DOHH2 (cell line): ENCODE data around the gene RUNDC3A.

Experiments used
- H3F3A ChIP-seq: fragments of 200-600 bp; sonication (generic), shearing (Covaris generic); 2 replicates; pipeline ENCODE4 v1.6.0; 2016; ENCODE audit warnings: antibody characterized with exemption, mild to moderate bottlenecking; ENCODE audit not compliant: control insufficient read depth, insufficient read depth
- H3K27ac ChIP-seq: fragments of 200-600 bp; sonication (generic); 2 replicates; pipeline ENCODE4 v1.5.1; 2014; ENCODE audit warnings: low read depth, mild to moderate bottlenecking, low read length, moderate library complexity
- H3K27me3 ChIP-seq: fragments of 200-600 bp; sonication (generic); 2 replicates; pipeline ENCODE4 v1.6.1; 2014; ENCODE audit warnings: mild to moderate bottlenecking, low read length, mixed read lengths; ENCODE audit not compliant: control insufficient read depth
- H3K36me3 ChIP-seq: fragments of 200-600 bp; sonication (generic); 2 replicates; pipeline ENCODE4 v1.6.1; 2014; ENCODE audit warnings: mild to moderate bottlenecking, low read length, moderate library complexity, mixed read lengths; ENCODE audit not compliant: control insufficient read depth
- H3K4me1 ChIP-seq: fragments of 200-600 bp; sonication (generic); 2 replicates; pipeline ENCODE4 v1.6.1; 2014; ENCODE audit warnings: mild to moderate bottlenecking, low read length, mixed read lengths; ENCODE audit not compliant: control insufficient read depth
- H3K4me2 ChIP-seq: fragments of 200-600 bp; sonication (generic); 2 replicates; pipeline ENCODE4 v1.6.0; 2014; ENCODE audit warnings: mild to moderate bottlenecking, low read length, moderate library complexity
- H3K4me3 ChIP-seq: fragments of 200-600 bp; sonication (generic); 2 replicates; pipeline ENCODE4 v1.5.1; 2014; ENCODE audit warnings: mild to moderate bottlenecking, low read length, mixed read lengths
- H3K79me2 ChIP-seq: fragments of 200-600 bp; sonication (generic); 2 replicates; pipeline ENCODE4 v1.6.1; 2014; ENCODE audit warnings: mild to moderate bottlenecking, low read length, mixed read lengths; ENCODE audit not compliant: control insufficient read depth
- H3K9me2 ChIP-seq: fragments of 200-600 bp; sonication (generic); replicated peaks from 2 replicates; pipeline ENCODE4 v1.6.1; 2014; ENCODE audit warnings: mild to moderate bottlenecking, low read length, mixed read lengths; ENCODE audit not compliant: control insufficient read depth
- H3K9me3 ChIP-seq: fragments of 200-600 bp; sonication (generic); 2 replicates; pipeline ENCODE4 v1.6.1; 2014; ENCODE audit warnings: antibody characterized with exemption, low read length, mixed read lengths; ENCODE audit not compliant: control insufficient read depth, insufficient read depth
- H4K20me1 ChIP-seq: fragments of 200-600 bp; sonication (generic); 2 replicates; pipeline ENCODE4 v1.6.0; 2014; ENCODE audit warnings: low read depth, mild to moderate bottlenecking, antibody characterized with exemption, low read length, moderate library complexity; ENCODE audit not compliant: control insufficient read depth, insufficient read depth
- EZH2phosphoT487 ChIP-seq: fragments of 200-600 bp; sonication (generic); IDR thresholded peaks from 2 replicates; pipeline ENCODE4 v1.6.1; 2017; ENCODE audit warnings: borderline replicate concordance, mild to moderate bottlenecking, antibody characterized with exemption, low read length, moderate library complexity, mixed read lengths
- TF ChIP-seq, protein P1 (sequence below): fragments of 200-600 bp; sonication (generic); IDR thresholded peaks from one replicate; pipeline ENCODE4 v1.5.1; 2014; ENCODE audit warnings: antibody characterized with exemption, mild to moderate bottlenecking, low read depth, low read length; ENCODE audit not compliant: poor library complexity, severe bottlenecking

RUNDC3A gene

DNA sequence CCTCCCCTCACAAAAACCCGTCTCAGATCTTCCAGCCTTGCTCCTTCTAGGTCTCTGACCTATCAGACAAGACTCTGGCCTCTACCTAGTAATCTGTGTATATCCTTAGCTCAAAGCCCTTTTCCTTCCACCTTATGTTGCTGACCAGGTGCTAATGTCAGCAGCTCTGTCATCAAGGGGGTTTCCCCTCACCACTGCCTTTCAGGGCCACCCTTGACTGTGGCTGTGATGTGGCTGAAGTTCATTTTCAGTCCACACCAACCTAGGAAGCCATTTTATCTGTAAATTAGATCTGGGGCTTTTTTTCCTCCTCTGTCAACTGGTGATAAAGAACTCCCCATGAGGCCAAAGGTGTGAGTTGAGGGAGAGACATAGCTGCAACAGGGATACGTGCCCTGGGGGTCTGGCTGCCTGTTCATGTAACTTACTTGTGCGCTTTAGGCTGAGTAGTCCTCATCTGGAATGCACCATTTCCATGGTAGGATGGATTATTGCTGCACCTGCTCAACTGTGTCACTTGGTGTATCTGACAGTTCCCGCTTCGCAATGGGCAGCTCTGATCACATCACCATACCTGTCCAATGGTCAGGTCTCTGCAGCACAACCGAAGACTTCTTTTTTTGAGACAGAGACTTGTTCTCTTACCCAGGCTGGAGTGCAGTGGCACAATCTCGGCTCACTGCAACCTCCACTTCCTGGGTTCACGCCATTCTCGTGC is 14.7 kb upstream of the RUNDC3A start:
- Histone ChIP-seq H3K27me3 (peaks cover 15% of the 10 kb centered on the region), H3F3A (peaks cover 3% of the 10 kb centered on the region; the same call in 1 of the 2 replicates), H3K9me2 (no peaks in the 10 kb centered on the region), H3K4me3 (no peak overlapping the region), H3K4me1 (peaks cover 3% of the 10 kb centered on the region), H3K9me3 (no peaks in the 10 kb centered on the region), H3K36me3 (no peaks in the 10 kb centered on the region), H3K79me2 (no peaks in the 10 kb centered on the region), H4K20me1 (no peaks in the 10 kb centered on the region), H3K27ac (no peak overlapping the region), H3K4me2 (no peak overlapping the region)
- TF ChIP-seq EZH2phosphoT487: no peak
- TF ChIP-seq, protein P1, sequence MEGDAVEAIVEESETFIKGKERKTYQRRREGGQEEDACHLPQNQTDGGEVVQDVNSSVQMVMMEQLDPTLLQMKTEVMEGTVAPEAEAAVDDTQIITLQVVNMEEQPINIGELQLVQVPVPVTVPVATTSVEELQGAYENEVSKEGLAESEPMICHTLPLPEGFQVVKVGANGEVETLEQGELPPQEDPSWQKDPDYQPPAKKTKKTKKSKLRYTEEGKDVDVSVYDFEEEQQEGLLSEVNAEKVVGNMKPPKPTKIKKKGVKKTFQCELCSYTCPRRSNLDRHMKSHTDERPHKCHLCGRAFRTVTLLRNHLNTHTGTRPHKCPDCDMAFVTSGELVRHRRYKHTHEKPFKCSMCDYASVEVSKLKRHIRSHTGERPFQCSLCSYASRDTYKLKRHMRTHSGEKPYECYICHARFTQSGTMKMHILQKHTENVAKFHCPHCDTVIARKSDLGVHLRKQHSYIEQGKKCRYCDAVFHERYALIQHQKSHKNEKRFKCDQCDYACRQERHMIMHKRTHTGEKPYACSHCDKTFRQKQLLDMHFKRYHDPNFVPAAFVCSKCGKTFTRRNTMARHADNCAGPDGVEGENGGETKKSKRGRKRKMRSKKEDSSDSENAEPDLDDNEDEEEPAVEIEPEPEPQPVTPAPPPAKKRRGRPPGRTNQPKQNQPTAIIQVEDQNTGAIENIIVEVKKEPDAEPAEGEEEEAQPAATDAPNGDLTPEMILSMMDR: no peak

DNA sequence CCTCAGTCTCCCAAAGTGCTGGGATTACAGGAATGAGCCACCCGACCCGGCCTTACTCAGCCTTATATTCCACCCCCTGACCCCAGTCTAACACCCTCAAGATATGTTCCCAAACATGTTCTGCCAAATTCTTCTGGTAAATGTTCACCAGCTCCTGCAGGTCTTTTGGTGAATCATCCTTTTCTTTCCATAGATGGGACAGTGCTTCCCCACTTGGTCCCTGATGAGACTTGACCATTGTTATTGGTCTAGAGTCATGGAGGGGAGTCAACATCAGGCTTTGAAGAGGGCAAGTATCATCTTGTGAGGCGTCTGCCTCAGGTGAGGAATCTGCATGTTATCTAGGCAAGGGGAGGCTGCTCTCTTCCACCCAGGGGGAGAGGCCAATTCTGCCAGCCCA is 10.4 kb upstream of the RUNDC3A start:
- TF ChIP-seq, protein P1: no peak
- TF ChIP-seq EZH2phosphoT487: no peak
- Histone ChIP-seq H3K36me3 (no peaks in the 10 kb centered on the region), H3K4me1 (peaks cover 5% of the 10 kb centered on the region)

DNA sequence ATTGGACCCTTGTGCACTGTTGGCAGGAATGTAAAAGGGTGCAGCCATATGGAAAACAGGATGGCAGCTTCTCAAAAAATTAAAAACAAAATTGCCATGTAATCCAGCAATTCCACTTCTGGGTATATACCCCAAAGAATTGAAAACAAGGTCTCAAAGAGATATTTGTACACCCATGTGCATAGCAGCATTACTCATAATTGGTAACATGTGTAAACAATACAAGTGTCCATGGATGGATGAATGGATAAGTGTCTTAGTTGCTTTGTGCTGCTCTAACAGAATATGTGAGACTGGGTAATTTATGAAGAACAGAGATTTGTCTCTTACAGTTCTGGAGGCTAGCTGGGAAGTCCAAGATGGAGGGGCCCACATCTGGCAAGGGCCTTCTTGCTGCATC is 3.8 kb upstream of the RUNDC3A start:
- no peak overlapping the region for H3K4me2 ChIP-seq

More for the DNA sequence above, 10.4 kb upstream of the RUNDC3A start:
- H3K9me2 ChIP-seq: no peaks in the 10 kb centered on the region
- no peaks in the 10 kb centered on the region for H3K79me2 ChIP-seq
- H3K9me3 ChIP-seq: no peaks in the 10 kb centered on the region
- H3K4me2 ChIP-seq: no peak overlapping the region
- no peaks in the 10 kb centered on the region for H3F3A ChIP-seq
- peaks cover 9% of the 10 kb centered on the region for H3K27me3 ChIP-seq
- H3K27ac ChIP-seq: no peak overlapping the region
- H3K4me3 ChIP-seq: no peak overlapping the region
- H4K20me1 ChIP-seq: no peaks in the 10 kb centered on the region

More for the DNA sequence above, 3.8 kb upstream of the RUNDC3A start:
- Histone ChIP-seq H3K9me3 (no peaks in the 10 kb centered on the region), H3K36me3 (no peaks in the 10 kb centered on the region), H3K9me2 (no peaks in the 10 kb centered on the region), H3K79me2 (no peaks in the 10 kb centered on the region), H3K4me3 (no peak overlapping the region), H3K27ac (no peak overlapping the region), H3K27me3 (peaks cover 9% of the 10 kb centered on the region), H3K4me1 (peaks cover 32% of the 10 kb centered on the region), H4K20me1 (no peaks in the 10 kb centered on the region), H3F3A (no peaks in the 10 kb centered on the region)
- no peak for TF ChIP-seq EZH2phosphoT487
- TF ChIP-seq, protein P1: no peak
